HCT116 (cell line): ENCODE measurements around the gene NR6A1. TPM values are rescaled to one million over a fixed set of nuclear protein-coding genes. Genes with fewer than 3 reads are reported as not detected.

Source experiments
- ATAC-seq: fragments of 200-7000 bp; cut with Tn5 transposase; 2 replicates; pipeline ENCODE4 v1.9.1; 2020; ENCODE audit warnings: mild to moderate bottlenecking, moderate library complexity
- BruUV-seq: library from RNA; stranded (reverse); fragments of 400-500 nt; replicated peaks from 2 replicates; lab custom pipeline; 2021; lab: Mats Ljungman, UMichigan
- CTCF ChIA-PET: fragments of 300-600 bp; sonication (Branson Sonifier 250); formaldehyde crosslinking; loops from one replicate; lab custom pipeline; 2021; ENCODE audit warnings: antibody characterized with exemption; lab: Charles Lee
- POLR2A ChIA-PET: fragments of 300-600, 350-600 bp; sonication (Branson Sonifier 250); formaldehyde crosslinking; loops from one replicate; lab custom pipeline; 2021; ENCODE audit warnings: antibody characterized with exemption; lab: Charles Lee
- RAD21 ChIA-PET, 2 experiments: fragments of 300-600 bp; sonication (Branson Sonifier 250); formaldehyde crosslinking; loops; one replicate each; lab custom pipeline; 2023; ENCODE audit warnings: low total read pairs in 2 of 2; ENCODE audit not compliant: uncharacterized antibody in 2 of 2, unreplicated experiment in 2 of 2, low non-redundant PET in 1 of 2; lab: Charles Lee
- DNase-seq: peaks from one replicate; pipeline ENCODE4 v3.0.0-alpha.2; 2010; ENCODE audit warnings: low read depth, low spot score
- H2AFZ ChIP-seq: fragments of 200-600 bp; shearing (Covaris generic), sonication (generic); 2 replicates; pipeline ENCODE4 v1.6.1; 2017; ENCODE audit warnings: low read depth, mixed run types, mixed read lengths, antibody characterized with exemption, low read length; ENCODE audit not compliant: poor library complexity, severe bottlenecking
- H3K27ac ChIP-seq: 2 replicates; pipeline ENCODE4 v1.5.1; 2012; ENCODE audit warnings: low read depth, low read length
- H3K27me3 ChIP-seq: fragments of 200-600 bp; sonication (generic); 2 replicates; pipeline ENCODE4 v1.6.1; 2016; ENCODE audit warnings: mixed run types, low read length, mixed read lengths; ENCODE audit not compliant: insufficient read depth
- H3K36me3 ChIP-seq, 2 experiments: fragments of 200-500 bp in 1 of 2; fragments of 200-600 bp in 1 of 2; sonication (Bioruptor generic) in 1 of 2; sonication (generic) in 1 of 2; 2 replicates each; pipeline versions ENCODE4 v1.5.1 to v1.6.1; 2014 to 2016; ENCODE audit warnings: low read length in 2 of 2, inconsistent platforms in 1 of 2, mixed read lengths in 1 of 2, mixed run types in 1 of 2; ENCODE audit not compliant: insufficient read depth in 2 of 2, control insufficient read depth in 1 of 2
- H3K4me1 ChIP-seq, 2 experiments: fragments of 200-600 bp in 1 of 2; sonication (generic) in 1 of 2; 2 replicates each; pipeline versions ENCODE4 v1.5.1 to v1.6.1; 2012 to 2017; ENCODE audit warnings: low read length in 2 of 2, inconsistent platforms in 1 of 2, mild to moderate bottlenecking in 1 of 2, mixed read lengths in 1 of 2, mixed run types in 1 of 2, moderate library complexity in 1 of 2; ENCODE audit not compliant: insufficient read depth in 2 of 2, control insufficient read depth in 1 of 2
- H3K4me2 ChIP-seq: fragments of 200-600 bp; sonication (generic); 2 replicates; pipeline ENCODE4 v1.6.1; 2017; ENCODE audit warnings: mixed run types, low read length, mixed read lengths
- H3K4me3 ChIP-seq, 2 experiments: fragments of 200-600 bp in 1 of 2; sonication (generic) in 1 of 2; replicated peaks in 1 of 2; 2 replicates each; pipeline ENCODE4 v1.5.1; 2011 to 2016; ENCODE audit warnings: low read length in 2 of 2, control low read depth in 1 of 2, low read depth in 1 of 2, mild to moderate bottlenecking in 1 of 2, mixed read lengths in 1 of 2, mixed run types in 1 of 2
- H3K79me2 ChIP-seq: fragments of 200-600 bp; sonication (generic); 2 replicates; pipeline ENCODE4 v1.6.1; 2017; ENCODE audit warnings: mild to moderate bottlenecking, mixed run types, low read length, moderate library complexity, mixed read lengths; ENCODE audit not compliant: insufficient read depth
- H3K9ac ChIP-seq: fragments of 200-600 bp; sonication (generic); 2 replicates; pipeline ENCODE4 v1.6.1; 2016; ENCODE audit warnings: low read length, mixed read lengths
- H3K9me2 ChIP-seq: fragments of 200-600 bp; sonication (generic), shearing (Covaris generic); 2 replicates; pipeline ENCODE4 v1.6.1; 2017; ENCODE audit warnings: mixed run types, mild to moderate bottlenecking, moderate library complexity; ENCODE audit not compliant: insufficient read depth
- H3K9me3 ChIP-seq, 2 experiments: fragments of 200-500 bp in 1 of 2; fragments of 200-600 bp in 1 of 2; sonication (Bioruptor generic) in 1 of 2; sonication (generic) in 1 of 2; 2 replicates each; pipeline ENCODE4 v1.6.1; 2014 to 2017; ENCODE audit warnings: low read length in 2 of 2, mixed read lengths in 2 of 2, inconsistent platforms in 1 of 2, low read depth in 1 of 2, mild to moderate bottlenecking in 1 of 2, mixed run types in 1 of 2, moderate library complexity in 1 of 2; ENCODE audit not compliant: control insufficient read depth in 1 of 2, insufficient read depth in 1 of 2
- H4K20me1 ChIP-seq: fragments of 200-600 bp; sonication (generic), shearing (Covaris generic); 2 replicates; pipeline ENCODE4 v1.6.1; 2017; ENCODE audit warnings: mixed run types, mild to moderate bottlenecking, moderate library complexity; ENCODE audit not compliant: insufficient read depth
- CBX3 ChIP-seq: IDR thresholded peaks from 2 replicates; pipeline ENCODE4 v1.6.1; 2012; ENCODE audit warnings: low read depth
- CEBPB ChIP-seq: IDR thresholded peaks from 2 replicates; pipeline ENCODE4 v1.6.1; 2012; ENCODE audit warnings: low read depth
- CTCF ChIP-seq, 3 experiments: fragments of 200-600 bp in 1 of 3; sonication (generic) in 1 of 3; IDR thresholded peaks in 2 of 3; conservative IDR thresholded peaks in 1 of 3; 2 replicates each; pipeline ENCODE4 v1.5.1; 2012 to 2017; ENCODE audit warnings: low read depth in 2 of 3, low read length in 2 of 3, antibody characterized with exemption in 1 of 3, borderline replicate concordance in 1 of 3, control low read depth in 1 of 3, mild to moderate bottlenecking in 1 of 3, mixed read lengths in 1 of 3, mixed run types in 1 of 3, moderate library complexity in 1 of 3; ENCODE audit not compliant: insufficient read depth in 1 of 3
- MAX ChIP-seq: IDR thresholded peaks from 2 replicates; pipeline ENCODE4 v1.6.1; 2012
- REST ChIP-seq: IDR thresholded peaks from 2 replicates; pipeline ENCODE4 v1.6.1; 2012; ENCODE audit warnings: low read depth
- SP1 ChIP-seq: IDR thresholded peaks from 2 replicates; pipeline ENCODE4 v1.6.1; 2012; ENCODE audit warnings: low read depth
- TCF7L2 ChIP-seq: IDR thresholded peaks from 2 replicates; pipeline ENCODE4 v1.7.0; 2011; ENCODE audit warnings: borderline replicate concordance, inconsistent platforms; ENCODE audit not compliant: insufficient read depth, insufficient read length; ENCODE audit errors: extremely low read depth
- YY1 ChIP-seq: IDR thresholded peaks from 2 replicates; pipeline ENCODE4 v1.6.1; 2011; ENCODE audit warnings: low read length, low read depth, moderate library complexity, mild to moderate bottlenecking; ENCODE audit not compliant: insufficient replicate concordance; ENCODE audit errors: extremely low read depth
- intact Hi-C: fragments of 100-400 bp; cut with micrococcal nuclease; formaldehyde crosslinking; loops from 2 replicates; pipeline ENCODE4 v1.10.0; 2022
- total RNA-seq: library from RNA; stranded (reverse); gene quantifications from one replicate; pipeline ENCODE4 v1.2.1, GENCODE V29; 2021; ENCODE audit not compliant: unreplicated experiment

NR6A1 gene
- total RNA-seq, 1 experiment from 2014 or later: 9.9 TPM

GRCh38 chr9:124477648-124478285 lies 293.3 kb downstream of the NR6A1 start:
- BruUV-seq: no TSS peak
- intact Hi-C loops: no loop called here
- ChIA-PET CTCF (no interaction called here), POLR2A (interaction anchor here (0.8 kb wide), 1 partner anchor 26 kb away, joined by 5 read pairs; no protein-coding TSS in a partner anchor), RAD21 (no interaction called here)
- no peaks in the 10 kb centered on the region for H4K20me1 ChIP-seq
- no peaks in the 10 kb centered on the region for H3K79me2 ChIP-seq
- peak overlapping the region; percentile 71 for H3K4me2 ChIP-seq
- no peaks in the 10 kb centered on the region for H3K27me3 ChIP-seq
- ATAC-seq: no peak
- no peaks in the 10 kb centered on the region for H3K9me2 ChIP-seq
- no peak overlapping the region for H2AFZ ChIP-seq
- no peaks in the 10 kb centered on the region for H3K9me3 ChIP-seq
- H3K4me3 ChIP-seq: peak overlapping the region; percentile 31 to 32
- H3K27ac ChIP-seq: no peak overlapping the region
- TF ChIP-seq REST (no peak), TCF7L2 (peak; percentile 65), YY1 (no peak), MAX (no peak), SP1 (no peak), CTCF (IDR thresholded peaks at IDR 0.05 in 2 of 3, conservative IDR thresholded peaks at IDR 0.05 in 1 of 3; ENCODE audit: borderline replicate concordance in 1 of 3, insufficient read depth in 1 of 3, low read depth in 2 of 3, low read length in 2 of 3) (no peak), CEBPB (no peak), CBX3 (no peak)
- DNase-seq: no peak
- peak overlapping the region; percentile 27; the same call in 1 of the 2 replicates for H3K9ac ChIP-seq
- H3K36me3 ChIP-seq: no peaks in the 10 kb centered on the region
- peaks cover 9 to 26% of the 10 kb centered on the region in 2 experiments for H3K4me1 ChIP-seq
